C4-2B (cell line): Measurements from ENCODE around the gene RPN1.
"Not testable (repeated sequence)": the region's sequence is repeated elsewhere in the genome, so short reads cannot be mapped to it uniquely, and the experiment has no call there.

Experiments used
- CTCF ChIP-seq: fragments of 450-650 bp; conservative IDR thresholded peaks from 2 replicates; pipeline ENCODE4 v1.5.1; 2017; ENCODE audit warnings: mild to moderate bottlenecking
- ZFX ChIP-seq: fragments of 450-650 bp; IDR thresholded peaks from 2 replicates; pipeline ENCODE4 v1.6.1; 2017

GRCh38 chr3:128653993-128654805, 3.6 kb upstream of the RPN1 start:
- not testable (repeated sequence) for TF ChIP-seq CTCF, ZFX
